Keratinocyte (primary cell): ENCODE measurements around the gene BHMT2. TPM values are rescaled to one million over a fixed set of nuclear protein-coding genes. Genes with fewer than 3 reads are reported as not detected.

Source experiments
- DNase-seq: peaks from one replicate; pipeline ENCODE4 v3.0.0-alpha.2; 2011; ENCODE audit warnings: low read depth, missing footprints, low spot score
- FAIRE-seq: peaks from 2 replicates; lab custom pipeline; 2011; peaks lifted over from hg19 to GRCh38; lab: Jason Lieb, UNC
- H2AFZ ChIP-seq: 2 replicates; pipeline ENCODE4 v1.6.0; 2012; ENCODE audit warnings: low read length, control low read depth, inconsistent platforms; ENCODE audit not compliant: control insufficient read depth
- H3K27ac ChIP-seq: 2 replicates; pipeline ENCODE4 v1.5.1; 2011; ENCODE audit warnings: low read length; ENCODE audit not compliant: control insufficient read depth, insufficient read depth
- H3K27me3 ChIP-seq: 3 replicates; pipeline ENCODE4 v1.6.0; 2011; ENCODE audit warnings: low read length; ENCODE audit not compliant: control insufficient read depth, insufficient read depth; ENCODE audit errors: extremely low read depth
- H3K36me3 ChIP-seq, 2 experiments: 2 replicates in 1 of 2; 3 replicates in 1 of 2; pipeline ENCODE4 v1.5.1; 2011; ENCODE audit warnings: low read length in 2 of 2, mild to moderate bottlenecking in 1 of 2; ENCODE audit not compliant: control insufficient read depth in 2 of 2, insufficient read depth in 2 of 2; ENCODE audit errors: extremely low read depth in 1 of 2
- H3K4me1 ChIP-seq: 3 replicates; pipeline ENCODE4 v1.5.1; 2011; ENCODE audit warnings: low read length; ENCODE audit not compliant: control insufficient read depth, insufficient read depth; ENCODE audit errors: extremely low read depth
- H3K4me2 ChIP-seq: 3 replicates; pipeline ENCODE4 v1.6.0; 2011; ENCODE audit warnings: low read depth, low read length; ENCODE audit not compliant: control insufficient read depth, insufficient read depth; ENCODE audit errors: extremely low read depth
- H3K4me3 ChIP-seq, 3 experiments: fragments of 200-600 bp in 1 of 3; sonication (generic) in 1 of 3; 2 replicates in 2 of 3; 3 replicates in 1 of 3; pipeline ENCODE4 v1.5.1; 2011 to 2016; ENCODE audit warnings: low read length in 3 of 3, mild to moderate bottlenecking in 3 of 3, control low read depth in 2 of 3, inconsistent platforms in 1 of 3, low read depth in 1 of 3, mixed read lengths in 1 of 3, mixed run types in 1 of 3, moderate library complexity in 1 of 3; ENCODE audit not compliant: control insufficient read depth in 2 of 3, insufficient read depth in 2 of 3; ENCODE audit errors: extremely low read depth in 1 of 3
- H3K79me2 ChIP-seq: 2 replicates; pipeline ENCODE4 v1.6.0; 2012; ENCODE audit warnings: low read length; ENCODE audit not compliant: control insufficient read depth, insufficient read depth
- H3K9ac ChIP-seq: 3 replicates; pipeline ENCODE4 v1.6.0; 2011; ENCODE audit warnings: low read length; ENCODE audit not compliant: control insufficient read depth, insufficient read depth; ENCODE audit errors: extremely low read depth
- H3K9me1 ChIP-seq: 3 replicates; pipeline ENCODE4 v1.6.0; 2011; ENCODE audit warnings: low read length; ENCODE audit not compliant: control insufficient read depth, insufficient read depth; ENCODE audit errors: extremely low read depth
- H3K9me3 ChIP-seq: 2 replicates; pipeline ENCODE4 v1.5.1; 2012; ENCODE audit warnings: low read depth, low read length; ENCODE audit not compliant: control insufficient read depth
- H4K20me1 ChIP-seq: 3 replicates; pipeline ENCODE4 v1.6.0; 2011; ENCODE audit warnings: low read length; ENCODE audit not compliant: control insufficient read depth, insufficient read depth; ENCODE audit errors: extremely low read depth
- CTCF ChIP-seq, 3 experiments: IDR thresholded peaks in 1 of 3; conservative IDR thresholded peaks in 1 of 3; optimal IDR thresholded peaks in 1 of 3; 2 replicates in 2 of 3; 3 replicates in 1 of 3; pipeline versions ENCODE3 to v1.5.1; 2011; ENCODE audit warnings: low read length in 3 of 3, mild to moderate bottlenecking in 3 of 3, moderate library complexity in 2 of 3, control low read depth in 1 of 3, inconsistent platforms in 1 of 3; ENCODE audit not compliant: insufficient read depth in 2 of 3; ENCODE audit errors: extremely low read depth in 1 of 3
- EZH2 ChIP-seq: IDR thresholded peaks from one replicate; pipeline ENCODE4 v1.6.1; 2012; ENCODE audit warnings: inconsistent platforms, mild to moderate bottlenecking, low read length, moderate library complexity
- dilution Hi-C: fragments of 300-500 bp; cut with MboI; formaldehyde crosslinking; loops from one replicate; pipeline ENCODE4 v1.7.0; 2020; ENCODE audit warnings: low sequenced_read_pairs; ENCODE audit not compliant: extremely low pct_ligation_motif_present
- polyA plus RNA-seq, 5 experiments: library from polyadenylated mRNA; depleted of rRNA in 3 of 5; stranded (reverse) in 3 of 5; stranded (forward) in 1 of 5; unstranded in 1 of 5; fragments of >200 nt; gene quantifications; 1 replicate in 1 of 5; 2 replicates in 3 of 5; 3 replicates in 1 of 5; pipeline versions ENCODE4 v1.2.1 to v1.2.3, GENCODE V29; 2011 to 2012; ENCODE audit warnings: missing spikeins in 2 of 5, low read depth in 1 of 5, low replicate concordance in 1 of 5

BHMT2 gene
- polyA plus RNA-seq, 1 donor (not counting 4 experiments of a cell fraction or from before 2014, with no cell fraction given) = not detected

- no peaks in the 10 kb centered on the region for H3K9me3 ChIP-seq
- H3K4me2 ChIP-seq = no peak overlapping the region
- FAIRE-seq (no peak), DNase-seq (no peak)
- TF ChIP-seq CTCF (optimal IDR thresholded peaks at IDR 0.05 in 1 of 3, IDR thresholded peaks at IDR 0.05 in 1 of 3, conservative IDR thresholded peaks at IDR 0.05 in 1 of 3; ENCODE audit: extremely low read depth in 1 of 3, insufficient read depth in 2 of 3, low read length in 3 of 3) = no peak
- no peak for TF ChIP-seq EZH2
- dilution Hi-C loops = no loop called here
- H4K20me1 ChIP-seq = no peaks in the 10 kb centered on the region
- H3K27ac ChIP-seq = no peak overlapping the region
- H3K79me2 ChIP-seq = no peaks in the 10 kb centered on the region
- H3K9me1 ChIP-seq = no peaks in the 10 kb centered on the region
- no peaks in the 10 kb centered on the region for H3K4me1 ChIP-seq
- H3K36me3 ChIP-seq = no peaks in the 10 kb centered on the region
- peaks cover 16% of the 10 kb centered on the region for H3K27me3 ChIP-seq
- no peak overlapping the region for H3K9ac ChIP-seq
- no peak overlapping the region for H3K4me3 ChIP-seq
- H2AFZ ChIP-seq = no peak overlapping the region
Observed at GRCh38 chr5:79107020-79107796, 37.6 kb downstream of the BHMT2 start.

- Histone ChIP-seq H3K27me3 (peaks cover 25% of the 10 kb centered on the region), H3K4me3 (no peak overlapping the region), H3K4me2 (no peak overlapping the region), H3K27ac (no peak overlapping the region), H3K79me2 (no peaks in the 10 kb centered on the region), H3K36me3 (no peaks in the 10 kb centered on the region), H3K9ac (no peak overlapping the region), H4K20me1 (no peaks in the 10 kb centered on the region), H3K9me3 (no peaks in the 10 kb centered on the region), H2AFZ (no peak overlapping the region), H3K9me1 (no peaks in the 10 kb centered on the region), H3K4me1 (no peaks in the 10 kb centered on the region)
- no peak for FAIRE-seq
- no peak for TF ChIP-seq EZH2
- no peak for TF ChIP-seq CTCF (optimal IDR thresholded peaks at IDR 0.05 in 1 of 3, IDR thresholded peaks at IDR 0.05 in 1 of 3, conservative IDR thresholded peaks at IDR 0.05 in 1 of 3; ENCODE audit: extremely low read depth in 1 of 3, insufficient read depth in 2 of 3, low read length in 3 of 3)
- dilution Hi-C loops = no loop called here
- no peak for DNase-seq
Observed at GRCh38 chr5:79108086-79108485, 38.5 kb downstream of the BHMT2 start.
